ENCODE data around the gene SEMA3E.

- TF ChIP-seq CTCF (IDR thresholded peaks at IDR 0.05): no peak
- no peak for TF ChIP-seq POLR2A (IDR thresholded peaks at IDR 0.05; ENCODE audit: low read depth)
- TF ChIP-seq EP300 (IDR thresholded peaks at IDR 0.05): no peak
These were observed 107.6 kb downstream of the SEMA3E start for GRCh38 chr7:83541187-83541960.
